HepG2 (cell line): ENCODE measurements around the gene AANAT. TPM values are rescaled to one million over a fixed set of nuclear protein-coding genes. Genes with fewer than 3 reads are reported as not detected.
A peak's percentile ranks its signal among the peaks of the same experiment; 100 is the strongest.

Experiments used
- AGO1 ChIP-seq: fragments of 200-400 bp; formaldehyde crosslinking; IDR thresholded peaks from 2 replicates; pipeline ENCODE4 v1.6.1; 2017; ENCODE audit warnings: mild to moderate bottlenecking, low read depth, low read length, moderate library complexity; ENCODE audit not compliant: poor library complexity, severe bottlenecking
- ARNT ChIP-seq: fragments of 450-650 bp; IDR thresholded peaks from 2 replicates; pipeline ENCODE4 v1.6.1; 2017
- ELF1 ChIP-seq: sonication (generic); formaldehyde crosslinking; IDR thresholded peaks from 2 replicates; pipeline ENCODE4 v1.4.0; 2020; ENCODE audit warnings: missing genetic modification reagents
- FOXO1 ChIP-seq: sonication (generic); formaldehyde crosslinking; IDR thresholded peaks from 2 replicates; pipeline ENCODE4 v1.4.0; 2020; ENCODE audit warnings: missing genetic modification reagents
- HNF4A ChIP-seq: sonication (generic); formaldehyde crosslinking; IDR thresholded peaks from 2 replicates; pipeline ENCODE4 v1.4.0; 2020; ENCODE audit warnings: missing genetic modification reagents
- KDM4B ChIP-seq: sonication (generic); formaldehyde crosslinking; IDR thresholded peaks from 2 replicates; pipeline ENCODE4 v1.4.0; 2020; ENCODE audit warnings: missing genetic modification reagents
- LCORL ChIP-seq, 2 experiments: fragments of 450-650 bp in 1 of 2; sonication (generic) in 1 of 2; formaldehyde crosslinking in 1 of 2; IDR thresholded peaks; 2 replicates each; pipeline versions ENCODE4 v1.5.0 to v1.6.1; 2017 to 2020; ENCODE audit warnings: antibody characterized with exemption in 1 of 2, missing genetic modification reagents in 1 of 2
- NFIB ChIP-seq: sonication (generic); formaldehyde crosslinking; IDR thresholded peaks from 2 replicates; pipeline ENCODE4 v1.9.0; 2021; ENCODE audit warnings: missing genetic modification reagents, mild to moderate bottlenecking, borderline replicate concordance
- SNAI1 ChIP-seq: sonication (generic); formaldehyde crosslinking; IDR thresholded peaks from 2 replicates; pipeline ENCODE4 v1.5.0; 2020; ENCODE audit warnings: mild to moderate bottlenecking, missing genetic modification reagents, borderline replicate concordance
- SOX5 ChIP-seq: IDR thresholded peaks from 2 replicates; pipeline ENCODE4 v1.6.1; 2016; ENCODE audit warnings: borderline replicate concordance
- SRY ChIP-seq: sonication (generic); formaldehyde crosslinking; IDR thresholded peaks from 2 replicates; pipeline ENCODE4 v1.8.0; 2022; ENCODE audit warnings: mild to moderate bottlenecking, missing genetic modification reagents
- SUZ12 ChIP-seq: fragments of 150-350 bp; IDR thresholded peaks from 2 replicates; pipeline ENCODE4 v1.6.1; 2014; ENCODE audit warnings: low read depth, low read length
- TMF1 ChIP-seq: sonication (generic); formaldehyde crosslinking; IDR thresholded peaks from 2 replicates; pipeline ENCODE4 v1.8.1; 2022; ENCODE audit warnings: low read depth, missing genetic modification reagents
- ZNF232 ChIP-seq: sonication (generic); formaldehyde crosslinking; IDR thresholded peaks from 2 replicates; pipeline ENCODE4 v1.4.0; 2020; ENCODE audit warnings: missing genetic modification reagents, borderline replicate concordance
- ZNF430 ChIP-seq: sonication (generic); formaldehyde crosslinking; IDR thresholded peaks from 2 replicates; pipeline ENCODE4 v1.9.0; 2021; ENCODE audit warnings: mild to moderate bottlenecking, missing genetic modification reagents
- ZNF432 ChIP-seq: sonication (generic); formaldehyde crosslinking; IDR thresholded peaks from 2 replicates; pipeline ENCODE4 v1.5.0; 2020; ENCODE audit warnings: missing genetic modification reagents, mild to moderate bottlenecking, borderline replicate concordance
- ZNF562 ChIP-seq: sonication (generic); formaldehyde crosslinking; IDR thresholded peaks from 2 replicates; pipeline ENCODE4 v1.8.0; 2022; ENCODE audit warnings: missing genetic modification reagents, borderline replicate concordance
- ZNF652 ChIP-seq: IDR thresholded peaks from 2 replicates; pipeline ENCODE4 v1.6.1; 2016; ENCODE audit warnings: low read depth, borderline replicate concordance
- ZNF703 ChIP-seq: sonication (generic); formaldehyde crosslinking; IDR thresholded peaks from 2 replicates; pipeline ENCODE4 v1.5.1; 2020; ENCODE audit warnings: missing genetic modification reagents, mild to moderate bottlenecking, moderate library complexity, borderline replicate concordance
- ZNF749 ChIP-seq: sonication (generic); formaldehyde crosslinking; IDR thresholded peaks from 2 replicates; pipeline ENCODE4 v1.8.0; 2022; ENCODE audit warnings: mild to moderate bottlenecking, missing genetic modification reagents, moderate library complexity, borderline replicate concordance
- ZSCAN29 ChIP-seq: sonication (generic); formaldehyde crosslinking; conservative IDR thresholded peaks from 2 replicates; pipeline ENCODE4 v1.4.0; 2020; ENCODE audit warnings: mild to moderate bottlenecking, missing genetic modification reagents
- polyA plus RNA-seq, 8 experiments: library from polyadenylated mRNA; depleted of rRNA in 3 of 8; stranded (reverse) in 7 of 8; unstranded in 1 of 8; fragments of >200 nt; fragmentation: Illumina TruSeq in 4 of 8; extraction: Trizol in 4 of 8; gene quantifications; 2 replicates each; pipeline versions ENCODE4 v1.2.1 to v1.2.3, GENCODE V29; 2011 to 2016; ENCODE audit warnings: low read depth in 4 of 8, missing spikeins in 1 of 8, mixed read lengths in 1 of 8; ENCODE audit not compliant: insufficient read depth in 1 of 8
- total RNA-seq, 5 experiments: library from RNA; depleted of rRNA; stranded (reverse); fragments of >200 nt; fragmentation: Illumina TruSeq; extraction: Trizol; gene quantifications; 2 replicates each; pipeline ENCODE4 v1.2.3, GENCODE V29; 2016; ENCODE audit warnings: low read depth in 1 of 5
- TF ChIP-seq, protein P1 (sequence below): sonication (generic); formaldehyde crosslinking; IDR thresholded peaks from 2 replicates; pipeline ENCODE4 v1.8.0; 2022; ENCODE audit warnings: mild to moderate bottlenecking, missing genetic modification reagents, moderate library complexity
- TF ChIP-seq, protein P2 (sequence below): sonication (generic); formaldehyde crosslinking; IDR thresholded peaks from 2 replicates; pipeline ENCODE4 v1.4.0; 2020; ENCODE audit warnings: missing genetic modification reagents
- TF ChIP-seq, protein P3 (sequence below): sonication (generic); formaldehyde crosslinking; IDR thresholded peaks from 2 replicates; pipeline ENCODE4 v1.5.0; 2020; ENCODE audit warnings: missing genetic modification reagents
- TF ChIP-seq, protein P4 (sequence below): sonication (generic); formaldehyde crosslinking; IDR thresholded peaks from 2 replicates; pipeline ENCODE4 v1.5.1; 2020; ENCODE audit warnings: missing genetic modification reagents, mild to moderate bottlenecking, borderline replicate concordance

The AANAT gene
- total and polyA plus RNA-seq, 2 of the 13 experiments (the other 11 are each of a cell fraction or from before 2014, with no cell fraction given), result 0.07 TPM; not detected in 1

DNA sequence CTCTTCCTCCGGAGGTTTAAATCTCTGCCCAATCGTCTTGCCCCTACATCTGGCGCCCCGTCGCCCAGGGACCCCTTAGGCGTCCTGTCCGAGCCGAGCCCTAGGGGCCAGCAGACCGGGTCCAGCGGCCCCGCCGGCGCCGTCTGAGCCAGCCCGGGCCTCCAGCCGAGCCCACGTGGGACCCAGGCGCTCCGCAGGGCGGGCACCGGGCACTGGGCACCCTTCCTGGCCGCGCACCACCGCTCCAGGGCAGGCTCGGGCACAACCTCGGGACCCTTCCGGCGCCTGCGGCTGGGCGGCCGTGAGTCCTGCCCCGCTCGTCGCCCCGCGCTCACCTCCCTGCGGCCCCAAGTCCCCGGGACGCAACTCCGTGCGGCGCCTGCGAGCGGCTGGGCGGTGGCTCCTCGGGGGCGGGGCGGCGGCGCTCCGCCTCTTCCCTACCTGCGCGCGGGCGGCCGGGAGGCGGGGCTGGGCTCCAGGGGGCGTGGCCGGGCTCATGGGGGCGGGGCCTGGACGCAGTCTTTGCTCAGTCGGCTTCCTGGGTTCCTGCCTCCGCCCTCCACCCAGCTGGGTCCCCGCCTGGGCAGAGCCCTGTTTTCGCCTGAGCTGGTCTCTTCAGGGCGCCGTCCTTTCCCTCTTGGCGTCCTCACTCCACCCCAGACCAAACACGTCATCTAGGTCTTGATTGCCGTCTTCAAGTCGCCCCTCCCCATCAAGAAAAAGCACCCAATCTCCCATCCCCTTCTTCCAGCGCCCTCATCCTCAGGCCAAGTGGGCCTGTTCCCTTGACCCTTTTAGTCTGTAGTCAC is 33.8 kb downstream of the AANAT start, which contains the start of gene RHBDF2 (continued):
- TF ChIP-seq, protein P1, sequence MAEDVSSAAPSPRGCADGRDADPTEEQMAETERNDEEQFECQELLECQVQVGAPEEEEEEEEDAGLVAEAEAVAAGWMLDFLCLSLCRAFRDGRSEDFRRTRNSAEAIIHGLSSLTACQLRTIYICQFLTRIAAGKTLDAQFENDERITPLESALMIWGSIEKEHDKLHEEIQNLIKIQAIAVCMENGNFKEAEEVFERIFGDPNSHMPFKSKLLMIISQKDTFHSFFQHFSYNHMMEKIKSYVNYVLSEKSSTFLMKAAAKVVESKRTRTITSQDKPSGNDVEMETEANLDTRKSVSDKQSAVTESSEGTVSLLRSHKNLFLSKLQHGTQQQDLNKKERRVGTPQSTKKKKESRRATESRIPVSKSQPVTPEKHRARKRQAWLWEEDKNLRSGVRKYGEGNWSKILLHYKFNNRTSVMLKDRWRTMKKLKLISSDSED (CRISPR knock-in tag), result no peak
- TF ChIP-seq SOX5 (CRISPR knock-in tag), result no peak
- TF ChIP-seq NFIB, result no peak
- no peak for TF ChIP-seq AGO1
- no peak for TF ChIP-seq LCORL (IDR thresholded peaks at IDR 0.05)
- peak; percentile 77; the same call in 1 of the 2 replicates for TF ChIP-seq LCORL (CRISPR knock-in tag; IDR thresholded peaks at IDR 0.05)
- peak; percentile 76; the same call in 1 of the 2 replicates for TF ChIP-seq ZNF430
- TF ChIP-seq FOXO1 (CRISPR knock-in tag), result no peak; the same call in 1 of the 2 replicates
- no peak for TF ChIP-seq ZSCAN29 (CRISPR knock-in tag)
- TF ChIP-seq SNAI1 (CRISPR knock-in tag), result no peak
- no peak for TF ChIP-seq ZNF232 (CRISPR knock-in tag)
- TF ChIP-seq ZNF432 (CRISPR knock-in tag), result no peak
- TF ChIP-seq TMF1, result 0 out of 2 replicates have a peak, but pooled peaks have one; percentile 61
- TF ChIP-seq, protein P2, sequence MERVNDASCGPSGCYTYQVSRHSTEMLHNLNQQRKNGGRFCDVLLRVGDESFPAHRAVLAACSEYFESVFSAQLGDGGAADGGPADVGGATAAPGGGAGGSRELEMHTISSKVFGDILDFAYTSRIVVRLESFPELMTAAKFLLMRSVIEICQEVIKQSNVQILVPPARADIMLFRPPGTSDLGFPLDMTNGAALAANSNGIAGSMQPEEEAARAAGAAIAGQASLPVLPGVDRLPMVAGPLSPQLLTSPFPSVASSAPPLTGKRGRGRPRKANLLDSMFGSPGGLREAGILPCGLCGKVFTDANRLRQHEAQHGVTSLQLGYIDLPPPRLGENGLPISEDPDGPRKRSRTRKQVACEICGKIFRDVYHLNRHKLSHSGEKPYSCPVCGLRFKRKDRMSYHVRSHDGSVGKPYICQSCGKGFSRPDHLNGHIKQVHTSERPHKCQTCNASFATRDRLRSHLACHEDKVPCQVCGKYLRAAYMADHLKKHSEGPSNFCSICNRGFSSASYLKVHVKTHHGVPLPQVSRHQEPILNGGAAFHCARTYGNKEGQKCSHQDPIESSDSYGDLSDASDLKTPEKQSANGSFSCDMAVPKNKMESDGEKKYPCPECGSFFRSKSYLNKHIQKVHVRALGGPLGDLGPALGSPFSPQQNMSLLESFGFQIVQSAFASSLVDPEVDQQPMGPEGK (CRISPR knock-in tag), result peak; percentile 15; the same call in 1 of the 2 replicates
- no peak for TF ChIP-seq ZNF703 (CRISPR knock-in tag)
- no peak for TF ChIP-seq HNF4A (CRISPR knock-in tag)
- TF ChIP-seq KDM4B (CRISPR knock-in tag), result no peak
- no peak for TF ChIP-seq ZNF749 (CRISPR knock-in tag)
- TF ChIP-seq SRY (CRISPR knock-in tag), result peak; percentile 72; the same call in 1 of the 2 replicates
- TF ChIP-seq ZNF652 (CRISPR knock-in tag), result no peak
- TF ChIP-seq, protein P3, sequence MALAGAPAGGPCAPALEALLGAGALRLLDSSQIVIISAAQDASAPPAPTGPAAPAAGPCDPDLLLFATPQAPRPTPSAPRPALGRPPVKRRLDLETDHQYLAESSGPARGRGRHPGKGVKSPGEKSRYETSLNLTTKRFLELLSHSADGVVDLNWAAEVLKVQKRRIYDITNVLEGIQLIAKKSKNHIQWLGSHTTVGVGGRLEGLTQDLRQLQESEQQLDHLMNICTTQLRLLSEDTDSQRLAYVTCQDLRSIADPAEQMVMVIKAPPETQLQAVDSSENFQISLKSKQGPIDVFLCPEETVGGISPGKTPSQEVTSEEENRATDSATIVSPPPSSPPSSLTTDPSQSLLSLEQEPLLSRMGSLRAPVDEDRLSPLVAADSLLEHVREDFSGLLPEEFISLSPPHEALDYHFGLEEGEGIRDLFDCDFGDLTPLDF (CRISPR knock-in tag), result no peak
- no peak for TF ChIP-seq SUZ12
- TF ChIP-seq, protein P4, sequence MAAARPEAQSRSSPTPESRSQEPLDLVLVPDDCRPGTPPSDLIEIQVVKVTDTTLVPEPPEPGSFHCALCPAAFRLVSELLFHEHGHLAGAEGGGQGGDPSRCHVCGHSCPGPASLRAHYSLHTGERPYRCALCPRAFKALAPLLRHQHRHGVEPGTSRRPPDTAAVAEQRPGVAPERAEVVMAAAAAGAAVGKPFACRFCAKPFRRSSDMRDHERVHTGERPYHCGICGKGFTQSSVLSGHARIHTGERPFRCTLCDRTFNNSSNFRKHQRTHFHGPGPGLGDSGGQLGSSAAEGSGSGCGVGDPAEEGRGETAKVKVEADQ (CRISPR knock-in tag), result peak; percentile 55; the same call in 1 of the 2 replicates
- TF ChIP-seq ZNF562 (CRISPR knock-in tag), result no peak
- TF ChIP-seq ARNT, result no peak
- peak; percentile 45; the same call in 1 of the 2 replicates for TF ChIP-seq ELF1 (CRISPR knock-in tag)
